Esophagus muscularis mucosa (tissue), 4 donors: ENCODE measurements around the gene SAMD4A. TPM values are rescaled to one million over a fixed set of nuclear protein-coding genes. Genes with fewer than 3 reads are reported as not detected.

Experiments
- DNase-seq: peaks from one replicate; pipeline ENCODE4 v3.0.0-alpha.2; 2017; ENCODE audit errors: extremely low spot score
- H3K27ac ChIP-seq, 4 donors: fragments of 200-600 bp; sonication (generic); replicated peaks in 1 of 4; 1 replicate in 3 of 4; 2 replicates in 1 of 4; pipeline ENCODE4 v1.5.1; 2016 to 2019; ENCODE audit warnings: mild to moderate bottlenecking in 1 of 4
- H3K27me3 ChIP-seq, 4 donors: fragments of 200-600 bp; sonication (generic); one replicate each; pipeline versions ENCODE4 v1.5.1 to v1.6.0; 2016 to 2019
- H3K36me3 ChIP-seq, 4 donors: fragments of 200-600 bp; sonication (generic); one replicate each; pipeline ENCODE4 v1.5.1; 2016 to 2019
- H3K4me1 ChIP-seq, 4 donors: fragments of 200-600 bp; sonication (generic); one replicate each; pipeline ENCODE4 v1.5.1; 2016 to 2019
- H3K4me3 ChIP-seq, 4 donors: fragments of 200-600 bp; sonication (generic); 1 replicate in 2 of 4; 2 replicates in 2 of 4; pipeline ENCODE4 v1.5.1; 2016 to 2019; ENCODE audit warnings: mild to moderate bottlenecking in 4 of 4, moderate library complexity in 1 of 4
- H3K9me3 ChIP-seq, 4 donors: fragments of 200-600 bp; sonication (generic); 1 replicate in 3 of 4; 2 replicates in 1 of 4; pipeline ENCODE4 v1.5.1; 2016 to 2019
- CTCF ChIP-seq, 3 experiments: fragments of 200-600 bp in 2 of 3; fragments of 450-650 bp in 1 of 3; sonication (generic) in 2 of 3; IDR thresholded peaks; one replicate each; pipeline ENCODE4 v1.5.1; 2017 to 2019; ENCODE audit warnings: antibody characterized with exemption in 3 of 3, mild to moderate bottlenecking in 2 of 3, moderate library complexity in 1 of 3
- EP300 ChIP-seq: sonication (generic); formaldehyde crosslinking; IDR thresholded peaks from one replicate; pipeline ENCODE4 v1.6.1; 2017; ENCODE audit warnings: antibody characterized with exemption
- POLR2A ChIP-seq: fragments of 450-650 bp; IDR thresholded peaks from one replicate; pipeline ENCODE4 v1.6.1; 2017; ENCODE audit warnings: antibody characterized with exemption, moderate library complexity, mild to moderate bottlenecking, low read depth
- POLR2AphosphoS5 ChIP-seq, 2 donors: sonication (generic); formaldehyde crosslinking; IDR thresholded peaks; one replicate each; pipeline ENCODE4 v1.6.1; 2017; ENCODE audit warnings: antibody characterized with exemption in 2 of 2
- WGBS: methylation state at CpG from one replicate; pipeline ENCODE4 v1.1.5; 2018; 5-methylcytosine and 5-hydroxymethylcytosine counted together
- intact Hi-C: fragments of 100-400 bp; cut with DNase I; formaldehyde crosslinking; loops from one replicate; pipeline ENCODE4 v1.15.1; 2023
- total RNA-seq, 4 donors: library from RNA; depleted of rRNA; stranded (reverse); fragments of >200 nt; gene quantifications; one replicate each; pipeline versions ENCODE4 v1.1.0 to v1.2.1, GENCODE V29; 2016

SAMD4A gene
- total RNA-seq, 4 donors from 2014 or later = 76.8 to 123 (median 97.0) TPM

GRCh38 chr14:54712465-54713200 is 145.7 kb downstream of the SAMD4A start:
- TF ChIP-seq POLR2A = no peak
- TF ChIP-seq POLR2AphosphoS5 (IDR thresholded peaks at IDR 0.05) = peak; percentile 25 to 31
- Histone ChIP-seq H3K27me3 (no peaks in the 10 kb centered on the region), H3K36me3 (no peaks in the 10 kb centered on the region), H3K4me3 (peak overlapping the region in 2 of 4 donors; percentile 1 to 13), H3K4me1 (peaks cover 53 to 81% (median 67%) of the 10 kb centered on the region in 4 donors), H3K9me3 (no peaks in the 10 kb centered on the region), H3K27ac (peak overlapping the region; percentile 70 to 79 (median 72))
- DNase-seq = no peak
- intact Hi-C loops = no loop called here
- 26% methylated on average over 5 of the region's 5 CpGs for WGBS

DNA sequence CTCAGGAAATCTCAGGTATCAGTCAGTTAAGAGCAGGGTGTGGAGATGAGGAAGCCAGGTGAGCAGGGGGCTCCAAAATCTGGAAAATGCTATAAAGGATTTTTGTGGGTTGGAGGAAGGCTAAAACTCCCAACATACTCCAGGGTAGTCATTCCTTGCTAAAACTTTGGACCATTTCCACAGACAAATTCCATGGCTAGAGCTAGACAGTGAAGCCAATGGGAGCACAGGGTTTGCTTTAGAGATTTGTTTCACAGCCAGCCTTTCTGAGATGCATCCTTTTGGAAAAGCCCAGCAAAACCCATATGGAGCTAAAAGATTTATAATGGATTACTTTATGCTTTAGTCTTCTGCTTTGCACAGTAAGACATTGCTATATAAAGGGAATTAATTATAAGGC is 146.5 kb downstream of the SAMD4A start:
- H3K4me1 ChIP-seq = peaks cover 60 to 81% (median 66%) of the 10 kb centered on the region in 4 donors
- H3K4me3 ChIP-seq = no peak overlapping the region
- no peaks in the 10 kb centered on the region for H3K36me3 ChIP-seq
- TF ChIP-seq POLR2A (no peak), EP300 (no peak), POLR2AphosphoS5 (IDR thresholded peaks at IDR 0.05) (no peak), CTCF (IDR thresholded peaks at IDR 0.05) (no peak)
- no peak for DNase-seq
- intact Hi-C loops = no loop called here
- H3K27ac ChIP-seq = peak overlapping the region; percentile 70 to 79 (median 72)
- H3K27me3 ChIP-seq = no peaks in the 10 kb centered on the region
- H3K9me3 ChIP-seq = no peaks in the 10 kb centered on the region

DNA sequence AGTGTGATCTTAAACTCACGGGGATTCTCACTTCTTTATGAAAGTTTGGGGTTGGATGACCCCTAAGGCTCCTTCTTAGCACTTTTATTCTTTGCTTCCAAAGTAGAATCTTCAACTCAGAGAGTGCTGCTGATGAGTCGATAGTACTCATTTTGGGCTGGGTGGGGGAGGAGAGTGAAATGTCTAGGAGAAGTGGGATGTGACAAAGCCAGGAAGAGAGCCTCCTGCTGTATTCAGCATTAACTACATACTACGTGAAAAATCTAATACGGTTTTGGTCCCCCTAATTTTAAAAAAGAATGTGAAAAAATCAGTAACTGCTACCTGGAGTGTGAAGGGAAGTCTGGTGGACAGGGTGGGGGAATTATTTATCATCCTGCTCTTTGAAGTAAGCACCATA is 148.3 kb downstream of the SAMD4A start:
- no peak overlapping the region for H3K4me3 ChIP-seq
- no peak for DNase-seq
- intact Hi-C loops = no loop called here
- H3K27ac ChIP-seq = peak overlapping the region in 2 of 4 donors; percentile 1 to 36
- TF ChIP-seq POLR2A (no peak), CTCF (IDR thresholded peaks at IDR 0.05) (peak in 2 of 3 experiments; percentile 8 to 12)
- no peaks in the 10 kb centered on the region for H3K9me3 ChIP-seq
- 52% methylated on average over 4 of the region's 4 CpGs for WGBS
- H3K36me3 ChIP-seq = no peaks in the 10 kb centered on the region
- H3K27me3 ChIP-seq = no peaks in the 10 kb centered on the region
- peaks cover 68 to 86% (median 72%) of the 10 kb centered on the region in 4 donors for H3K4me1 ChIP-seq

- no peaks in the 10 kb centered on the region for H3K36me3 ChIP-seq
- WGBS = 87% methylated on average over 1 of the region's 1 CpG
- no peak overlapping the region for H3K4me3 ChIP-seq
- intact Hi-C loops = no loop called here
- H3K4me1 ChIP-seq = peaks cover 63 to 82% (median 73%) of the 10 kb centered on the region in 4 donors
- H3K27me3 ChIP-seq = no peaks in the 10 kb centered on the region
- no peaks in the 10 kb centered on the region for H3K9me3 ChIP-seq
- DNase-seq = no peak
- TF ChIP-seq CTCF (IDR thresholded peaks at IDR 0.05) (no peak), POLR2A (no peak), EP300 (no peak), POLR2AphosphoS5 (IDR thresholded peaks at IDR 0.05) (no peak)
- peak overlapping the region in 1 of 4 donors; percentile 36 for H3K27ac ChIP-seq
Observed at GRCh38 chr14:54715811-54716210, 148.9 kb downstream of the SAMD4A start.

DNA sequence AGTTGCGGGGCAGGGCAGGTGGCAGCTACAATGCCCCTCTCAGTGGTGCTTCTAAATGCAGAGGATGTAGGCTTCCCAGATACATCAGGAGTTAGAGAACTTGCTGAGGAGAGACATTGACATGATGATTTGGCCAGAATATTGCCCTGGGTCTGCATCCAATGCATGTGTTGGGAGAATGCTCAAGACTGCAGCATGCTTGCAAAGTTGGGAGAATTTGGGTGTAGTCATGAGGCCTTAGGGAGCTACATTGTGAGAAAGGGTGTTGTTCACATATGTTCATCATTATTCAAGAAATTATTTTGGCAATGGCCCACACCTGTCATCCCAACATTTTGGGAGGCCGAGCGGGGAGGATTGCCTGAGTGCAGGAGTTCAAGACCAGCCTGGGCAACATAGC is 149.9 kb downstream of the SAMD4A start:
- peaks cover 58 to 73% (median 68%) of the 10 kb centered on the region in 4 donors for H3K4me1 ChIP-seq
- TF ChIP-seq EP300 (no peak), POLR2AphosphoS5 (IDR thresholded peaks at IDR 0.05) (no peak), CTCF (IDR thresholded peaks at IDR 0.05) (no peak), POLR2A (no peak)
- 98% methylated on average over 3 of the region's 3 CpGs for whole genome bisulfite sequencing
- H3K4me3 ChIP-seq = no peak overlapping the region
- no peaks in the 10 kb centered on the region for H3K36me3 ChIP-seq
- intact Hi-C loops = no loop called here
- no peak overlapping the region for H3K27ac ChIP-seq
- DNase-seq = no peak
- H3K9me3 ChIP-seq = no peaks in the 10 kb centered on the region
- H3K27me3 ChIP-seq = no peaks in the 10 kb centered on the region
